ENCODE results near the gene SSBP2. TPM values are rescaled to one million over a fixed set of nuclear protein-coding genes. Genes with fewer than 3 reads are reported as not detected.

The SSBP2 gene
- total RNA-seq, 1 experiment from 2014 or later: 5.2 TPM

DNA sequence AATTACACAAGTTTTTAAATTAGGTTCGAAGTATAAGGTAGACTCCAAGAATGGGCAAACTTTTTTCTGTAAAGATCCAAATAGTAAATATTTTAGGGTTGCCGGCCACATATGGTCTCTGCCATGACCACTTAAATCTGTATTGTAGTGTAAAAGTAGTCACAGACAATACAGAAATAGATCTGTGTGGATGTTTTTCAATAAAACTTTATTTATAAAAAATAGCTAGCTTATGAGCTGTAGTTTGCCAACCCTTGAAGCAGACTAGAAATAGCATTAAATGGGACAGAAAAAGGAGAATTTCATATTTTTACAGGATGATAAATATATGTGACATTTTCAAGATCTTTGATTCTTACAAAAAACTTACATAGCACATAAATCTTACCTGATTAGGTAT is 262.0 kb downstream of the SSBP2 start (continued):
- TF ChIP-seq REST (IDR thresholded peaks at IDR 0.05; ENCODE audit: low read depth): no peak
- TF ChIP-seq EZH2 (IDR thresholded peaks at IDR 0.05): no peak

- intact Hi-C loops (cut with micrococcal nuclease): no loop called here
- BruUV-seq (replicated peaks): no TSS peak
- Histone ChIP-seq H3K4me1 (ENCODE audit: control insufficient read depth in 1 of 2, insufficient read depth in 2 of 2, low read length in 2 of 2) (no peaks in the 10 kb centered on the region), H3K27me3 (ENCODE audit: insufficient read depth, low read length) (no peaks in the 10 kb centered on the region), H3K27ac (ENCODE audit: low read depth, low read length) (no peak overlapping the region), H3K4me3 (replicated peaks in 1 of 2; ENCODE audit: low read depth in 1 of 2, low read length in 2 of 2) (no peak overlapping the region), H4K20me1 (ENCODE audit: insufficient read depth) (no peaks in the 10 kb centered on the region), H2AFZ (ENCODE audit: low read depth, low read length, poor library complexity, severe bottlenecking) (no peak overlapping the region), H3K4me2 (ENCODE audit: low read length) (no peak overlapping the region), H3K36me3 (ENCODE audit: control insufficient read depth in 1 of 2, insufficient read depth in 2 of 2, low read length in 2 of 2) (no peaks in the 10 kb centered on the region), H3K79me2 (ENCODE audit: insufficient read depth, low read length) (no peaks in the 10 kb centered on the region), H3K9me2 (ENCODE audit: insufficient read depth) (no peaks in the 10 kb centered on the region), H3K9me3 (ENCODE audit: control insufficient read depth in 1 of 2, insufficient read depth in 1 of 2, low read depth in 1 of 2, low read length in 2 of 2) (no peaks in the 10 kb centered on the region), H3K9ac (ENCODE audit: low read length) (no peak overlapping the region)
- ChIA-PET RAD21 (ENCODE audit: low non-redundant PET in 1 of 2, low total read pairs in 2 of 2, uncharacterized antibody in 2 of 2, unreplicated experiment in 2 of 2) (no interaction called here), CTCF (no interaction called here), POLR2A (no interaction called here)
- ATAC-seq (no peak; the same call in 1 of the 2 replicates), DNase-seq (ENCODE audit: low read depth, low spot score) (no peak)
- TF ChIP-seq ELF1 (IDR thresholded peaks at IDR 0.05; ENCODE audit: borderline replicate concordance, low read depth) (no peak), EGR1 (IDR thresholded peaks at IDR 0.05; ENCODE audit: low read depth) (no peak), EZH2phosphoT487 (IDR thresholded peaks at IDR 0.05; ENCODE audit: borderline replicate concordance) (no peak), YY1 (IDR thresholded peaks at IDR 0.05; ENCODE audit: extremely low read depth, insufficient replicate concordance, low read depth, low read length) (no peak), POLR2A (IDR thresholded peaks at IDR 0.05; ENCODE audit: borderline replicate concordance, extremely low read depth, insufficient read depth, insufficient read length) (no peak), SP1 (IDR thresholded peaks at IDR 0.05; ENCODE audit: low read depth) (no peak), SRF (IDR thresholded peaks at IDR 0.05; ENCODE audit: low read depth) (no peak)
- TF ChIP-seq, protein P1, sequence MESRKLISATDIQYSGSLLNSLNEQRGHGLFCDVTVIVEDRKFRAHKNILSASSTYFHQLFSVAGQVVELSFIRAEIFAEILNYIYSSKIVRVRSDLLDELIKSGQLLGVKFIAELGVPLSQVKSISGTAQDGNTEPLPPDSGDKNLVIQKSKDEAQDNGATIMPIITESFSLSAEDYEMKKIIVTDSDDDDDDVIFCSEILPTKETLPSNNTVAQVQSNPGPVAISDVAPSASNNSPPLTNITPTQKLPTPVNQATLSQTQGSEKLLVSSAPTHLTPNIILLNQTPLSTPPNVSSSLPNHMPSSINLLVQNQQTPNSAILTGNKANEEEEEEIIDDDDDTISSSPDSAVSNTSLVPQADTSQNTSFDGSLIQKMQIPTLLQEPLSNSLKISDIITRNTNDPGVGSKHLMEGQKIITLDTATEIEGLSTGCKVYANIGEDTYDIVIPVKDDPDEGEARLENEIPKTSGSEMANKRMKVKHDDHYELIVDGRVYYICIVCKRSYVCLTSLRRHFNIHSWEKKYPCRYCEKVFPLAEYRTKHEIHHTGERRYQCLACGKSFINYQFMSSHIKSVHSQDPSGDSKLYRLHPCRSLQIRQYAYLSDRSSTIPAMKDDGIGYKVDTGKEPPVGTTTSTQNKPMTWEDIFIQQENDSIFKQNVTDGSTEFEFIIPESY (IDR thresholded peaks at IDR 0.05; ENCODE audit: extremely low read depth, insufficient replicate concordance, low read length): no peak
Observed at GRCh38 chr5:81486711-81487110, 264.2 kb downstream of the SSBP2 start.

Measured in HCT116 (cell line).